Uterus (tissue), 4 donors: ENCODE results near the gene NEAT1. TPM values are rescaled to one million over a fixed set of nuclear protein-coding genes. Genes with fewer than 3 reads are reported as not detected.

Source experiments
- DNase-seq, 2 donors: peaks; one replicate each; pipeline ENCODE4 v3.0.0-alpha.2; 2019 to 2020
- H3K27ac ChIP-seq, 2 donors: fragments of 200-600 bp; sonication (generic); 1 replicate in 1 of 2; 2 replicates in 1 of 2; pipeline ENCODE4 v1.5.1; 2016 to 2018
- H3K27me3 ChIP-seq, 2 donors: fragments of 200-600 bp; sonication (generic); one replicate each; pipeline ENCODE4 v1.5.1; 2018 to 2019; ENCODE audit warnings: control low read depth in 1 of 2
- H3K36me3 ChIP-seq, 2 donors: fragments of 200-600 bp; sonication (generic); one replicate each; pipeline ENCODE4 v1.5.1; 2019; ENCODE audit warnings: control low read depth in 1 of 2
- H3K4me1 ChIP-seq, 2 donors: fragments of 200-600 bp; sonication (generic); one replicate each; pipeline ENCODE4 v1.5.1; 2018 to 2019; ENCODE audit warnings: control low read depth in 1 of 2
- H3K4me3 ChIP-seq, 2 donors: fragments of 200-600 bp; sonication (generic); 1 replicate in 1 of 2; 2 replicates in 1 of 2; pipeline ENCODE4 v1.5.1; 2018 to 2019; ENCODE audit warnings: mild to moderate bottlenecking in 1 of 2
- H3K9me3 ChIP-seq, 2 donors: fragments of 200-600 bp; sonication (generic); one replicate each; pipeline ENCODE4 v1.5.1; 2019; ENCODE audit warnings: control low read depth in 1 of 2
- POLR2A ChIP-seq, 2 donors: fragments of 450-650 bp; IDR thresholded peaks; one replicate each; pipeline ENCODE4 v1.6.1; 2016; ENCODE audit warnings: antibody characterized with exemption in 2 of 2, mild to moderate bottlenecking in 1 of 2, moderate library complexity in 1 of 2
- intact Hi-C: fragments of 100-400 bp; cut with DNase I; formaldehyde crosslinking; loops from one replicate; pipeline ENCODE4 v1.15.1; 2023; ENCODE audit warnings: low total_unique reads
- total RNA-seq, 4 donors: library from RNA; depleted of rRNA in 3 of 4; stranded (reverse); fragments of >200 nt in 3 of 4; gene quantifications; one replicate each; pipeline versions ENCODE4 v1.1.0 to v1.2.4, GENCODE V29; 2014 to 2023
- TF ChIP-seq, protein P1 (sequence below), 4 experiments: fragments of 200-600 bp in 2 of 4; fragments of 450-650 bp in 2 of 4; sonication (generic) in 2 of 4; IDR thresholded peaks; one replicate each; pipeline ENCODE4 v1.5.1; 2016 to 2019; ENCODE audit warnings: antibody characterized with exemption in 4 of 4, mild to moderate bottlenecking in 2 of 4, moderate library complexity in 1 of 4
- donor health status: DM: yes; HTN: yes; CAD: no.

Gene NEAT1
- total RNA-seq, 4 donors from 2014 or later: 33.6 to 932 (median 120) TPM

DNA sequence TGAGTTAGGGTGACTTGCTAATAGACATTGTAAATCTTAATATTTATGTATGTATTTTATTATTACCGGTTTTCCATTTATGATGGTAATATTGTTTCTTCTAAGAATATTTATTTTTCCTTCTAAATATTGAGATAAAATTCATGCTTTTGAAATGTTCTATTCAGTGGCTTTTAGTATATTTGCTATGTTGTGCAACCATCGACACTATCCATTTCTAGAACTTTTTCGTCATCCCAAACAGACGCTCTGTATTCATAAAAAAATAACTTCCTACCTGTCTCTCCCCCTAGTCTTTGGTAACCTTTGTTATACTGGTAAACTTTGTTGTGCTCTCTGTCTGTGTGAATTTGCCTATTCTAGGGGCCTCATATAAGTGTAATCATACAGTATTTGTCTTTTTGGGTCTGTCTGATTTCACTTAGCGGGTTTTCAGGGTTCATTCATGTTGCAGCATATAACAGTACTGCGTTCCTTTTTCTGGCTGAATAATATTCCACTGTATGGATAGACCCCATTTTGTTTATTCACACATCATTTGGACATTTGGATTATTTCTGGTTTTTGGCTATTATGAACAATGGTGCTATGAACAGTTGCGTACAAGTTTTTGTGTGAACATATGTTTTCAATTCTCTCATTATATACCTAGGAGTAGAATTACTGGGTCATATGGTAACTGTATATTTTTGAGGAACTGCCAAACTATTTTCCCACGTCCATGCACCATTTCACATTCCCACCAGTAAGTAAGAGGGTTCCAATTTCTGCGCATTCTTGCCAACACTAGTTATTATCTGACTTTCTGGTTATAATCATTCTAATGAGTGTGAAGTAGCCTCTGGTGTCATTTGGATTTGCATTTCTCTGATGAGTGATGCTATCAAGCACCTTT lies 15.9 kb downstream of the NEAT1 start:
- H3K4me3 ChIP-seq: no peak overlapping the region
- peak overlapping the region in 1 of 2 donors; percentile 47 for H3K27ac ChIP-seq
- H3K4me1 ChIP-seq: peaks cover 14 to 24% of the 10 kb centered on the region in 2 donors
- no peaks in the 10 kb centered on the region for H3K9me3 ChIP-seq
- no peaks in the 10 kb centered on the region for H3K27me3 ChIP-seq
- no peaks in the 10 kb centered on the region for H3K36me3 ChIP-seq
- no peak for DNase-seq
- TF ChIP-seq, protein P1, sequence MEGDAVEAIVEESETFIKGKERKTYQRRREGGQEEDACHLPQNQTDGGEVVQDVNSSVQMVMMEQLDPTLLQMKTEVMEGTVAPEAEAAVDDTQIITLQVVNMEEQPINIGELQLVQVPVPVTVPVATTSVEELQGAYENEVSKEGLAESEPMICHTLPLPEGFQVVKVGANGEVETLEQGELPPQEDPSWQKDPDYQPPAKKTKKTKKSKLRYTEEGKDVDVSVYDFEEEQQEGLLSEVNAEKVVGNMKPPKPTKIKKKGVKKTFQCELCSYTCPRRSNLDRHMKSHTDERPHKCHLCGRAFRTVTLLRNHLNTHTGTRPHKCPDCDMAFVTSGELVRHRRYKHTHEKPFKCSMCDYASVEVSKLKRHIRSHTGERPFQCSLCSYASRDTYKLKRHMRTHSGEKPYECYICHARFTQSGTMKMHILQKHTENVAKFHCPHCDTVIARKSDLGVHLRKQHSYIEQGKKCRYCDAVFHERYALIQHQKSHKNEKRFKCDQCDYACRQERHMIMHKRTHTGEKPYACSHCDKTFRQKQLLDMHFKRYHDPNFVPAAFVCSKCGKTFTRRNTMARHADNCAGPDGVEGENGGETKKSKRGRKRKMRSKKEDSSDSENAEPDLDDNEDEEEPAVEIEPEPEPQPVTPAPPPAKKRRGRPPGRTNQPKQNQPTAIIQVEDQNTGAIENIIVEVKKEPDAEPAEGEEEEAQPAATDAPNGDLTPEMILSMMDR (IDR thresholded peaks at IDR 0.05): no peak
- TF ChIP-seq POLR2A (IDR thresholded peaks at IDR 0.05): no peak
- intact Hi-C loops: no loop called here

DNA sequence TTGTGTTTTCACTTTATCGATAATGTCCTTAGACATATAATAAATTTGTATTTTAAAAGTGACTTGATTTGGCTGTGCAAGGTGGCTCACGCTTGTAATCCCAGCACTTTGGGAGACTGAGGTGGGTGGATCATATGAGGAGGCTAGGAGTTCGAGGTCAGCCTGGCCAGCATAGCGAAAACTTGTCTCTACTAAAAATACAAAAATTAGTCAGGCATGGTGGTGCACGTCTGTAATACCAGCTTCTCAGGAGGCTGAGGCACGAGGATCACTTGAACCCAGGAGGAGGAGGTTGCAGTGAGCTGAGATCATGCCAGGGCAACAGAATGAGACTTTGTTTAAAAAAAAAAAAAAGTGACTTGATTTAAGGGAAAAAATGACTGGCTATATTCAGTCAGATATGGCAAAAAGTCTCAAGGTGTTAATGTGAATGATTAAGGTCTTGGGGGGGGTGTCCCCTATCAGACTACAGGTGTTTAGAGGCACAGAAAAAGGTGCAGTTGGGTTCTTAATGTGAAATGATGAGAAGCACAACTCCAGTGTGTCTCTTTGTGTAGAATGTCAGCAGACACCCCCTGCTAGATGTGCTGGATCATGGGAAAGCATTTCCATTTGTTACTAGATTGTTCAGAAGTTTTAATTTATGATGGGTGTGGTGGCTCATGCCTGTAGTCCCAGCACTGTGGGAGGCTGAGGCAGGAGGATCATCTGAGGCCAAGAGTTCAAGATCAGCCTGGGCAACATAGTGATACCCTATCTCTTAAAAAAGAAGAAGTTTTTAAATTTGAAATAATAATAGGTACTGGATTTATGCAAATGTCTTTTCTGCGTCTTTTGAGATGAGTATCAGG lies 17.0 kb downstream of the NEAT1 start:
- H3K27me3 ChIP-seq: no peaks in the 10 kb centered on the region
- H3K4me3 ChIP-seq: no peak overlapping the region
- H3K9me3 ChIP-seq: no peaks in the 10 kb centered on the region
- intact Hi-C loops: no loop called here
- H3K27ac ChIP-seq: peak overlapping the region; percentile 7 to 47
- DNase-seq: peak; percentile 8 to 12
- TF ChIP-seq POLR2A (IDR thresholded peaks at IDR 0.05): no peak
- TF ChIP-seq, protein P1 (IDR thresholded peaks at IDR 0.05): no peak
- H3K4me1 ChIP-seq: peaks cover 9 to 24% of the 10 kb centered on the region in 2 donors
- no peaks in the 10 kb centered on the region for H3K36me3 ChIP-seq

- intact Hi-C loops: no loop called here
- Histone ChIP-seq H3K4me3 (no peak overlapping the region), H3K4me1 (peaks cover 0 to 17% of the 10 kb centered on the region in 2 donors), H3K27me3 (no peaks in the 10 kb centered on the region), H3K36me3 (no peaks in the 10 kb centered on the region), H3K27ac (peak overlapping the region in 1 of 2 donors; percentile 20), H3K9me3 (no peaks in the 10 kb centered on the region)
- no peak for TF ChIP-seq POLR2A (IDR thresholded peaks at IDR 0.05)
- TF ChIP-seq, protein P1 (IDR thresholded peaks at IDR 0.05): no peak
- DNase-seq: peak; percentile 7 to 12
Observed at GRCh38 chr11:65440831-65441499, 18.4 kb downstream of the NEAT1 start.

DNA sequence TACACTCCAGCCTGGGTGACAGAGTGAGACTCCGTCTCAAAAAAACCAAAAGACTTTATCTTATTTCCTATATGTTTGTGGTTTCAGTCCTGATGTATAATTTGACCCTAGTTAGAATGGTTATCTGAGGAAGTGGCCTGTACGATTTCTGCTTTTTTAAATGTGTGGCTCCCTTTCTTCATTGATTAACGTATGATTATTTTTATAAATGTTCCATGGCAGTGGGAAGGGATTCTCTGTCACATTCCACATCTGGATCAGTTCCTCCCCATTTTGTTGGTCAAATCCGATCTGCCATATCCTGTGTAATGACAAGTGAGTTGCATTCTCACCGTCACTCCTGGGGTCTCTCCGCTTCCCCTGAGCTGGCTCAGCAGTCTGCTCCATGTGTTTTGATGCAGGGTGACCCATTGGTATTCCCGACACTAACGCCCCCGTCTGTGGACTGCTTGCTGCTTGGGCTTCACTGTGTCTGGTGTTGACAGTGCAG lies 20.3 kb downstream of the NEAT1 start:
- TF ChIP-seq, protein P1 (IDR thresholded peaks at IDR 0.05): no peak
- no peak for TF ChIP-seq POLR2A (IDR thresholded peaks at IDR 0.05)
- intact Hi-C loops: no loop called here
- peak; percentile 20 to 24 for DNase-seq
- Histone ChIP-seq H3K27me3 (no peaks in the 10 kb centered on the region), H3K4me1 (peaks cover 0 to 11% of the 10 kb centered on the region in 2 donors), H3K36me3 (no peaks in the 10 kb centered on the region), H3K4me3 (no peak overlapping the region), H3K9me3 (no peaks in the 10 kb centered on the region), H3K27ac (peak overlapping the region; percentile 20 to 45)
